Epithelial cell of proximal tubule (primary cell): ENCODE results near the gene UBL7. TPM values are rescaled to one million over a fixed set of nuclear protein-coding genes. Genes with fewer than 3 reads are reported as not detected.

Experiments used
- DNase-seq: peaks from one replicate; pipeline ENCODE4 v3.0.0-alpha.2; 2011; ENCODE audit warnings: low read depth
- H3K4me3 ChIP-seq: 2 replicates; pipeline ENCODE4 v1.5.1; 2011; ENCODE audit warnings: low read depth, mild to moderate bottlenecking, low read length
- CTCF ChIP-seq: conservative IDR thresholded peaks from 2 replicates; pipeline ENCODE4 v1.5.1; 2012; ENCODE audit warnings: low read depth, mild to moderate bottlenecking, low read length
- total RNA-seq: library from RNA; depleted of rRNA; stranded (reverse); fragments of >200 nt; gene quantifications from 2 replicates; pipeline ENCODE4 v1.2.3, GENCODE V29; 2015

The UBL7 gene
- total RNA-seq, 1 donor from 2014 or later = 57.8 TPM

- no peak overlapping the region for H3K4me3 ChIP-seq
- no peak for TF ChIP-seq CTCF
- no peak for DNase-seq
Measured at GRCh38 chr15:74415966-74416916, 44.7 kb downstream of the UBL7 start.

GRCh38 chr15:74414603-74415338 is 46.2 kb downstream of the UBL7 start:
- TF ChIP-seq CTCF = no peak
- no peak for DNase-seq

GRCh38 chr15:74414081-74414580 is 46.8 kb downstream of the UBL7 start:
- no peak for DNase-seq
- TF ChIP-seq CTCF = no peak
- H3K4me3 ChIP-seq = no peak overlapping the region

More at GRCh38 chr15:74414603-74415338, 46.2 kb downstream of the UBL7 start:
- H3K4me3 ChIP-seq = no peak overlapping the region

- no peak for DNase-seq
- no peak for TF ChIP-seq CTCF
- H3K4me3 ChIP-seq = no peak overlapping the region
Measured at GRCh38 chr15:74413350-74414080, 47.4 kb downstream of the UBL7 start.

GRCh38 chr15:74412159-74412558 is 48.8 kb downstream of the UBL7 start:
- no peak for DNase-seq
- no peak overlapping the region for H3K4me3 ChIP-seq
- TF ChIP-seq CTCF = no peak

- TF ChIP-seq CTCF = no peak
- H3K4me3 ChIP-seq = no peak overlapping the region
- DNase-seq = no peak
Measured at GRCh38 chr15:74411686-74412085, 49.3 kb downstream of the UBL7 start.
